ENCODE results near the gene SFRP4.

DNA sequence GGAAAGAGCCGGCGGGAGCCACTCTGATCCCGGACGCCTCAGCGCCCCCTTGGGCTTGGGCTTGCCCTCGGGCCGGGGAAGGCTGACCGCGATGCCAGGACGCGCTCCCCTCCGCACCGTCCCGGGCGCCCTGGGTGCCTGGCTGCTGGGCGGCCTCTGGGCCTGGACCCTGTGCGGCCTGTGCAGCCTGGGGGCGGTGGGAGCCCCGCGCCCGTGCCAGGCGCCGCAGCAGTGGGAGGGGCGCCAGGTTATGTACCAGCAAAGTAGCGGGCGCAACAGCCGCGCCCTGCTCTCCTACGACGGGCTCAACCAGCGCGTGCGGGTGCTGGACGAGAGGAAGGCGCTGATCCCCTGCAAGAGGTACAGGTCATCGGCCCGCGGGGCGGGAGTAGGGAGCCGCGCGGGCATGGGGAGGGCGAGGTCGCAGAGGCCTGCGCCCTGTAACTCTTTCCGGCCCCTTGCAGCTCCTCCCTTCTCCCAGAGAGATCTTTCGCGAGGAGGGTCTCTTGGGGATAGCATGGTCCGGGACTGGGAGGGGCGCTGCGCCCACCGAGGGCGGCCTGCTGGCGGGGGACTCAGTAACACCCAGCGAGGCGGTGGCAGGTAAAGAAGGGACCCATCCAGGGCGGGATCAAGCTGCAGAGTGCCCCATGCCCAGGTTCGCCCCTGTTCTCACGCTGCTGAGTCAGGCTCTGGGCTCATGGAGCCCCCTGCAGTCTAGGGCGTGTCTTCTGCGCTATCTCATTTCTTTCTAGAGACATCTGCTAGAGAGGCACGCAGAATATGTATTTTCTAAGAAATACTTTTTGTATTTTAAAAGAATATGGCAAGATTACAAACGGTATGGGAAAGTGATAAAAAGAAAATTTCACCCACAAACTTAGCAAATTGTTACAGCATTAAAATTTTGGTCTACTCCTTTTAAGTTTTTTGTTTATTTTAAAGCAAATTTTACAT, 4.5 kb upstream of the SFRP4 start:
- TF ChIP-seq, protein P1, sequence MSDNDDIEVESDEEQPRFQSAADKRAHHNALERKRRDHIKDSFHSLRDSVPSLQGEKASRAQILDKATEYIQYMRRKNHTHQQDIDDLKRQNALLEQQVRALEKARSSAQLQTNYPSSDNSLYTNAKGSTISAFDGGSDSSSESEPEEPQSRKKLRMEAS (CRISPR knock-in tag; IDR thresholded peaks at IDR 0.05): peak; percentile 29; the same call in 1 of the 2 replicates
- TF ChIP-seq, protein P2, sequence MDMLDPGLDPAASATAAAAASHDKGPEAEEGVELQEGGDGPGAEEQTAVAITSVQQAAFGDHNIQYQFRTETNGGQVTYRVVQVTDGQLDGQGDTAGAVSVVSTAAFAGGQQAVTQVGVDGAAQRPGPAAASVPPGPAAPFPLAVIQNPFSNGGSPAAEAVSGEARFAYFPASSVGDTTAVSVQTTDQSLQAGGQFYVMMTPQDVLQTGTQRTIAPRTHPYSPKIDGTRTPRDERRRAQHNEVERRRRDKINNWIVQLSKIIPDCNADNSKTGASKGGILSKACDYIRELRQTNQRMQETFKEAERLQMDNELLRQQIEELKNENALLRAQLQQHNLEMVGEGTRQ (CRISPR knock-in tag; IDR thresholded peaks at IDR 0.05): no peak
- TF ChIP-seq CREB1 (CRISPR knock-in tag; IDR thresholded peaks at IDR 0.05): no peak
- TF ChIP-seq, protein P3, sequence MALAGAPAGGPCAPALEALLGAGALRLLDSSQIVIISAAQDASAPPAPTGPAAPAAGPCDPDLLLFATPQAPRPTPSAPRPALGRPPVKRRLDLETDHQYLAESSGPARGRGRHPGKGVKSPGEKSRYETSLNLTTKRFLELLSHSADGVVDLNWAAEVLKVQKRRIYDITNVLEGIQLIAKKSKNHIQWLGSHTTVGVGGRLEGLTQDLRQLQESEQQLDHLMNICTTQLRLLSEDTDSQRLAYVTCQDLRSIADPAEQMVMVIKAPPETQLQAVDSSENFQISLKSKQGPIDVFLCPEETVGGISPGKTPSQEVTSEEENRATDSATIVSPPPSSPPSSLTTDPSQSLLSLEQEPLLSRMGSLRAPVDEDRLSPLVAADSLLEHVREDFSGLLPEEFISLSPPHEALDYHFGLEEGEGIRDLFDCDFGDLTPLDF (CRISPR knock-in tag; IDR thresholded peaks at IDR 0.05): no peak
- TF ChIP-seq NFE2L1 (CRISPR knock-in tag; IDR thresholded peaks at IDR 0.05): peak; percentile 82
- TF ChIP-seq, protein P4, sequence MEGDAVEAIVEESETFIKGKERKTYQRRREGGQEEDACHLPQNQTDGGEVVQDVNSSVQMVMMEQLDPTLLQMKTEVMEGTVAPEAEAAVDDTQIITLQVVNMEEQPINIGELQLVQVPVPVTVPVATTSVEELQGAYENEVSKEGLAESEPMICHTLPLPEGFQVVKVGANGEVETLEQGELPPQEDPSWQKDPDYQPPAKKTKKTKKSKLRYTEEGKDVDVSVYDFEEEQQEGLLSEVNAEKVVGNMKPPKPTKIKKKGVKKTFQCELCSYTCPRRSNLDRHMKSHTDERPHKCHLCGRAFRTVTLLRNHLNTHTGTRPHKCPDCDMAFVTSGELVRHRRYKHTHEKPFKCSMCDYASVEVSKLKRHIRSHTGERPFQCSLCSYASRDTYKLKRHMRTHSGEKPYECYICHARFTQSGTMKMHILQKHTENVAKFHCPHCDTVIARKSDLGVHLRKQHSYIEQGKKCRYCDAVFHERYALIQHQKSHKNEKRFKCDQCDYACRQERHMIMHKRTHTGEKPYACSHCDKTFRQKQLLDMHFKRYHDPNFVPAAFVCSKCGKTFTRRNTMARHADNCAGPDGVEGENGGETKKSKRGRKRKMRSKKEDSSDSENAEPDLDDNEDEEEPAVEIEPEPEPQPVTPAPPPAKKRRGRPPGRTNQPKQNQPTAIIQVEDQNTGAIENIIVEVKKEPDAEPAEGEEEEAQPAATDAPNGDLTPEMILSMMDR (IDR thresholded peaks at IDR 0.05): no peak
- no peak for TF ChIP-seq TEAD4 (CRISPR knock-in tag; IDR thresholded peaks at IDR 0.05)
- TF ChIP-seq, protein P5, sequence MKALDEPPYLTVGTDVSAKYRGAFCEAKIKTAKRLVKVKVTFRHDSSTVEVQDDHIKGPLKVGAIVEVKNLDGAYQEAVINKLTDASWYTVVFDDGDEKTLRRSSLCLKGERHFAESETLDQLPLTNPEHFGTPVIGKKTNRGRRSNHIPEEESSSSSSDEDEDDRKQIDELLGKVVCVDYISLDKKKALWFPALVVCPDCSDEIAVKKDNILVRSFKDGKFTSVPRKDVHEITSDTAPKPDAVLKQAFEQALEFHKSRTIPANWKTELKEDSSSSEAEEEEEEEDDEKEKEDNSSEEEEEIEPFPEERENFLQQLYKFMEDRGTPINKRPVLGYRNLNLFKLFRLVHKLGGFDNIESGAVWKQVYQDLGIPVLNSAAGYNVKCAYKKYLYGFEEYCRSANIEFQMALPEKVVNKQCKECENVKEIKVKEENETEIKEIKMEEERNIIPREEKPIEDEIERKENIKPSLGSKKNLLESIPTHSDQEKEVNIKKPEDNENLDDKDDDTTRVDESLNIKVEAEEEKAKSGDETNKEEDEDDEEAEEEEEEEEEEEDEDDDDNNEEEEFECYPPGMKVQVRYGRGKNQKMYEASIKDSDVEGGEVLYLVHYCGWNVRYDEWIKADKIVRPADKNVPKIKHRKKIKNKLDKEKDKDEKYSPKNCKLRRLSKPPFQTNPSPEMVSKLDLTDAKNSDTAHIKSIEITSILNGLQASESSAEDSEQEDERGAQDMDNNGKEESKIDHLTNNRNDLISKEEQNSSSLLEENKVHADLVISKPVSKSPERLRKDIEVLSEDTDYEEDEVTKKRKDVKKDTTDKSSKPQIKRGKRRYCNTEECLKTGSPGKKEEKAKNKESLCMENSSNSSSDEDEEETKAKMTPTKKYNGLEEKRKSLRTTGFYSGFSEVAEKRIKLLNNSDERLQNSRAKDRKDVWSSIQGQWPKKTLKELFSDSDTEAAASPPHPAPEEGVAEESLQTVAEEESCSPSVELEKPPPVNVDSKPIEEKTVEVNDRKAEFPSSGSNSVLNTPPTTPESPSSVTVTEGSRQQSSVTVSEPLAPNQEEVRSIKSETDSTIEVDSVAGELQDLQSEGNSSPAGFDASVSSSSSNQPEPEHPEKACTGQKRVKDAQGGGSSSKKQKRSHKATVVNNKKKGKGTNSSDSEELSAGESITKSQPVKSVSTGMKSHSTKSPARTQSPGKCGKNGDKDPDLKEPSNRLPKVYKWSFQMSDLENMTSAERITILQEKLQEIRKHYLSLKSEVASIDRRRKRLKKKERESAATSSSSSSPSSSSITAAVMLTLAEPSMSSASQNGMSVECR (CRISPR knock-in tag; IDR thresholded peaks at IDR 0.05; ENCODE audit: borderline replicate concordance): no peak; the same call in 1 of the 2 replicates
- no peak for TF ChIP-seq ZNF263 (CRISPR knock-in tag; IDR thresholded peaks at IDR 0.05; ENCODE audit: low read depth)
- TF ChIP-seq, protein P6, sequence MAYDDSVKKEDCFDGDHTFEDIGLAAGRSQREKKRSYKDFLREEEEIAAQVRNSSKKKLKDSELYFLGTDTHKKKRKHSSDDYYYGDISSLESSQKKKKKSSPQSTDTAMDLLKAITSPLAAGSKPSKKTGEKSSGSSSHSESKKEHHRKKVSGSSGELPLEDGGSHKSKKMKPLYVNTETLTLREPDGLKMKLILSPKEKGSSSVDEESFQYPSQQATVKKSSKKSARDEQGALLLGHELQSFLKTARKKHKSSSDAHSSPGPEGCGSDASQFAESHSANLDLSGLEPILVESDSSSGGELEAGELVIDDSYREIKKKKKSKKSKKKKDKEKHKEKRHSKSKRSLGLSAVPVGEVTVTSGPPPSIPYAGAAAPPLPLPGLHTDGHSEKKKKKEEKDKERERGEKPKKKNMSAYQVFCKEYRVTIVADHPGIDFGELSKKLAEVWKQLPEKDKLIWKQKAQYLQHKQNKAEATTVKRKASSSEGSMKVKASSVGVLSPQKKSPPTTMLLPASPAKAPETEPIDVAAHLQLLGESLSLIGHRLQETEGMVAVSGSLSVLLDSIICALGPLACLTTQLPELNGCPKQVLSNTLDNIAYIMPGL (CRISPR knock-in tag; IDR thresholded peaks at IDR 0.05): peak; percentile 87
- TF ChIP-seq ZNF416 (CRISPR knock-in tag; IDR thresholded peaks at IDR 0.05): no peak
- TF ChIP-seq ELF4 (CRISPR knock-in tag; IDR thresholded peaks at IDR 0.05; ENCODE audit: low read depth): no peak
- TF ChIP-seq, protein P7, sequence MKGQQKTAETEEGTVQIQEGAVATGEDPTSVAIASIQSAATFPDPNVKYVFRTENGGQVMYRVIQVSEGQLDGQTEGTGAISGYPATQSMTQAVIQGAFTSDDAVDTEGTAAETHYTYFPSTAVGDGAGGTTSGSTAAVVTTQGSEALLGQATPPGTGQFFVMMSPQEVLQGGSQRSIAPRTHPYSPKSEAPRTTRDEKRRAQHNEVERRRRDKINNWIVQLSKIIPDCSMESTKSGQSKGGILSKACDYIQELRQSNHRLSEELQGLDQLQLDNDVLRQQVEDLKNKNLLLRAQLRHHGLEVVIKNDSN (CRISPR knock-in tag; IDR thresholded peaks at IDR 0.05): peak; percentile 28; the same call in 1 of the 2 replicates

All from WTC11 (cell line).